Measurements from ENCODE around the gene BIRC5.
"Not testable (repeated sequence)": the region's sequence is repeated elsewhere in the genome, so short reads cannot be mapped to it uniquely, and the experiment has no call there.

BIRC5 gene

GRCh38 chr17:78226055-78226758 is 12.2 kb downstream of the BIRC5 start:
- no peak for FAIRE-seq

DNA sequence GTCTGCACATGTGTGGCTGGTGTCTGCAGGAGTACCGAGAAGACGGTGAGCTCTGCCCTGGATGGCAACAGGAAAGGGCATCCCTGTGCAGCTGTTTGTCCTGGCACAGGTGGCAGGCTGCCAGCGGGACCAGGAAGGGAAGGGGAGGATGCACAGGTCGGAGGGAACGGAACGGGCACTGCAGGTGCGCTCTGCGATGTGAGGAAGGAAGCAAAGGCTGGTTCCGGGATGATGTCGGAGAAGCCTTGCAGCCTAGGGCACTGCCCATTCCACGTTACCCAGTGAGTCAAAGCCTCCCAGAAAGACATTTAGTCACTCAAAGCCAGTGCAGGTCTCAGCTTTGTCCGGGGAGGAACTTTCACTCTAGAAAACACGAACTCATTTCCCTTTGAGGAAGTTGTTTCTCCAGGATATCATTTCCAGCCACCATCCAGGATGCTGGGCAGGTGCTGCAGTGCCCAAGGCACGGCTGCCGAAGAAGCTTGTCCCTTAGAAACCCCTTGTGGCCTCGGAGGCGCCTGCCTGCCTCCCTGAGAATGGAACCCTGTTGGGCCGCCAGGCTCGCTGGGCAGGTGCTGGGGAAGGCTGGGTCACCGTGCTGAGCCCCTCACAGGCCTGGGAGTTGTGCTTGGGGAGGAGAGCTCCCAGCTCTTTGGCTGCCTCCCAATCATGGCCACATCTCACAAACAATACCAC is 12.9 kb downstream of the BIRC5 start:
- no peak for FAIRE-seq

DNA sequence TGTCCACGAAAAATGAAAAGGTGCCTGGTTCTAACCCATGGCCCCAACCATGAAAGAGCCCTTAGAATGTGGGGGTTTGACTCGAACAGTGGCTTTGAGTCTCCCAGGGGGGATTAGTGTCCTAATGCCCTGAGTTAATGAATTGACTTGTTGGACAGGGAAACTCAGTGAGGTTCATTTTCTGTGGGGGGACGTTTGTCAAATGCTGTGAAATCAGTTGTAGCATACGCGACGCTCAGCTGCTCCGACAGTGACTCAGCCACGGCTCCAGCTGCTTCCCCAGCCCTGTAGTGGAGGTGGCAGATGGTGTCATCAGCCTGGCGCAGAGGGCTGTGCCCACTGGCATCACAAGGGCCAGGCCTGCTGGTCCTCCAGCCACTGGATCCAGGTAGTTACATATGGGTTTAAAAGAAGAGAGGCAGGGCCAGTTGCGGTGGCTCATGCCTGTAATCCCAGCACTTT is 13.4 kb downstream of the BIRC5 start:
- no peak for FAIRE-seq

GRCh38 chr17:78228176-78228575 is 14.1 kb downstream of the BIRC5 start:
- no peak for FAIRE-seq

DNA sequence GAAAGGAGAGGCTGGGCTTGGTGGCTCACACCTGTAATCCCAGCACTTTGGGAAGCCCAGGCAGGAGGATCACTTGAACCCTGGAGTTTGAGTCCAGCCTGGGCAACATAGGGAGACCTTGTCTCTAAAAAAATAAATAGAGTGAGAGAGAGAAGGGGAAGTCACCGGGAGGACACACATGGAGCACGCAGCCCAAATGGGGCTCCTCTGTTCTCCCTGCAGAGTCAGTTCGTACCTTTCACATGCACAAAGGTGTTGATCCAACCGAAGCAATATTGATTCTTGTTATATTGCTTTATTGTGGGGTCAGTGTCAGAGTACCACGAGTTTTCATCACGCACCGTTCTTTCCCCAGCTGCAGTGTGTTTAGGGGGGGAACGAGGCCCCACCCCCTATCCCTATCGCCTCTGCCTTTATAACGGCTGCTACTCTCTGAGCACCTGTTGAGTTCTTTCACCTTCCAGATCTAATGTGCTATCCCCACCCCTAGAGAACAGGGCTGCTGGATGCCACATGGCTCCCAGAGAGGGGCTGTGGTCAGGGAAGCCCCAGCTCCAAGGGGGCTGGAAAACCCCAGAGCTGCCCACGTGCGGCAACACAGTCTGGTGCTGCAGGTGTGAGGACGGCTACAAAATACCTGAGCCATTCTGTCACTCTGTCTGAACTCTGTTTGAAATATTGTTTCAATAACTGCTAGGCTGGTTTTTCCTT is 16.4 kb downstream of the BIRC5 start:
- no peak for FAIRE-seq

- FAIRE-seq = no peak
Observed at GRCh38 chr17:78230996-78231935, 17.2 kb downstream of the BIRC5 start, which contains the start of gene TMEM235. Gene TMEM235 (plus strand): TSS chr17:78231631. CDS start chr17:78232024, 393 bp downstream.

GRCh38 chr17:78231991-78232858 is 18.2 kb downstream of the BIRC5 start:
- FAIRE-seq = no peak

DNA sequence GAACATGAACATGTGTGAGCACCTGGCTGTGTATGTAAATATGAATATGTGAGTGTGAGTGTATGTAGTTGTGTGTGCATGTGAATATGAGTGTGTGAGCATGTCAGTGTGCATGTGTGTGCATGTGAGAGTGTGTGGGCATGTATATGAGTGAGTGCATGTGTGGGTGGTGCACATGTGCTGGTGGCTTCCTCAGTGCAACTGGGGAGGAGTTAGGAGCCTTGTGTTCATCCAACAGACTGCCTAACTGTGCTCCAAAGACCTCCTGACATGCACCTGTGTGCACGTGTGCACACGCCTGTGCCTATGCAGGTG is 18.8 kb downstream of the BIRC5 start:
- no peak for FAIRE-seq

DNA sequence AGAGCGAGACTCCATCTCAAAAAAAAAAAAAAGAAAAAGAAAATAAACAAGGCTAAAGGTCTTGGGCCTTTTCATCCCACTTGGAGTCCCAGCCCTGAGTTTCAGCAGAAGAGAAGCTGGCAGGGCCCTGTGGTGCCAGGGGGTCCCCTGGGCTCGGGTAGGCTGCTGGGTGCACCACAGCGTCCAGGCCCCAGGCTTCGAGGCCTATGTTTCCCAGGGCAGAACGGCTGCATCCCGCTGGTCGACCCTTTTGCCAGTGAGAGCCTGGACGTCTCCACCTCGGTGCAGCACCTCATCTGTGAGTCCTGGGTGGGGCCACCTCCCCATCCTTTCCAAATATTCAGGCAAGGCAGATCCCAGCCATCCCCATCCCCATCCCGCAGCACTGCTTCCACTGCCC is 19.6 kb downstream of the BIRC5 start:
- no peak for FAIRE-seq

GRCh38 chr17:78234261-78234865 is 20.3 kb downstream of the BIRC5 start:
- no peak for FAIRE-seq

DNA sequence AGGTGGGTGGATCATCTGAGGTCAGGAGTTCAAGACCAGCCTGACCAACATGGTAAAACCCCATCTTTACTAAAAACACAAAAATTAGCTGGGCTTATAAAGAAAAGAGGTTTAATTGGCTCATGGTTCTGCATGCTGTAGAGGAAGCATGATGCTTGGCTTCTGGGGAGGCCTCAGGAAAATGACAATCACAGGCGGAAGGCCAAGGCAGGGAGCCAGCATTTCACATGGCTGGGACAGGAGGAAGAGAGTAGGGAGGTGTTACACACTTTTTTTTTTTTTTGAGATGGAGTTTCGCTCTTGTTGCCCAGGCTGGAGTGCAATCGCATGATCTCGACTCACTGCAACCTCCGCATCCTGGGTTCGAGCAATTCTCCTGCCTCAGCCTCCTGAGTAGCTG is 21.0 kb downstream of the BIRC5 start:
- FAIRE-seq = not testable (repeated sequence)

- no peak for FAIRE-seq
Observed at GRCh38 chr17:78235885-78236284, 21.8 kb downstream of the BIRC5 start.

- no peak for FAIRE-seq
Observed at GRCh38 chr17:78236362-78237127, 22.5 kb downstream of the BIRC5 start.

DNA sequence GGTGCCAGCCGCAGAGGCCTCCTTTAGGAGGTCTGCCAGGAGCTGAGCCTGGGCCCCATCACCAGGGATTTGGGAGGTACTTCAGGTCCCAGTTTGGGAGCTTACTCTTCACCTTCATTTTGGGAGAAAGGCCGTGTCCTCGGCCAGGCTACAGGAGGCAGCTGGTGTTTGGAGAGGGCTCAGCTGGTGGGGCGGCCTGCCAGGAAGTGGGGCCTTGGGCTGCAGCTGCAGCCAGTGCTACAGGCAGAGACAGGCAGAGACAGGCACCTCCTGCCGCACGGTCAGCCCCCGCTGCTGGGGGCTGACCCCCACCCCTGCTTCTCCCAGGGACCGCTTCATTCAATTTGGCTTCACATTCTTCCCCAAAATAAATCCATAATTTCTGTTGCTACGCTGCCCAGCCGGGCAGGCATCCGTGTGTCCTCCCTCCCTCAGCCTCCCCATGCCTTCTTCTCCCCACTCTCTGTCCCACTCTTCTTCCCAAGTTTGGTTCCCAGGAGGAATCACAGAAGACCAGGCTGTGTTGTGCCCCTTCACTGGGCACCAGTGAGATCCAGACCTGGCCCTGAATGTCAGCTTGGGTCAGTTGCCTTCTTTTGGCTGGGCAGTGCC is 23.5 kb downstream of the BIRC5 start:
- no peak for FAIRE-seq

- FAIRE-seq = no peak
Observed at GRCh38 chr17:78238823-78239488, 24.9 kb downstream of the BIRC5 start.

GRCh38 chr17:78239489-78239931 is 25.5 kb downstream of the BIRC5 start:
- FAIRE-seq = no peak

GRCh38 chr17:78240012-78240655 is 26.1 kb downstream of the BIRC5 start:
- FAIRE-seq = no peak

DNA sequence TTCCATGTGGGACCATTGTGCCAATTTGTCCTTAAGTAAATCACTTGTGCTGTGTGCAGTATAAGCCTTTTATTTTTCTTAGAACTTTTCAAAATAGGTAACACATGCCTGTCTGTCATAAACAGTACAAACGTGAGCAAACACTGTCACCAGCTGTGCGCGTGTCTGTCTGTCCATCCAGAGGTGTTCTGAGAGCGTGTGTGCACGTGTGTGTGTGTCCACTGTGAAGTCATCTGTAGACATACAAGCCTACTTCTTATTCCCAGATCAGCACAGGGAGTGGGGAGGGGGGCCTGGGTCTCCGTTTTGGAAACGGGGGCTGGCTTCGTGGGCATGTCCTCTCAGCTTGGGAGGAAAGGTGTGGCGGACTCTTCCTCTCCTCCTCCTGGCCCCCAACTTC is 26.8 kb downstream of the BIRC5 start:
- no peak for FAIRE-seq
